Endothelial cell of umbilical vein (primary cell): ENCODE measurements around the gene CDR2L. TPM values are rescaled to one million over a fixed set of nuclear protein-coding genes. Genes with fewer than 3 reads are reported as not detected.

Source experiments
- BruUV-seq: library from RNA; stranded (reverse); fragments of 400-500 nt; replicated peaks from 2 replicates; lab custom pipeline; 2021; lab: Mats Ljungman, UMichigan
- CTCF ChIA-PET: fragments of 300-600, 350-600 bp; sonication (Branson Sonifier 250); formaldehyde crosslinking; loops from one replicate; lab custom pipeline; 2021; ENCODE audit warnings: antibody characterized with exemption, inconsistent platforms; lab: Charles Lee
- POLR2A ChIA-PET: fragments of 300-600, 350-600 bp; sonication (Branson Sonifier 250); formaldehyde crosslinking; loops from one replicate; lab custom pipeline; 2021; ENCODE audit warnings: antibody characterized with exemption, inconsistent platforms; lab: Charles Lee
- DNase-seq: peaks from one replicate; pipeline ENCODE4 v3.0.0-alpha.2; 2011; ENCODE audit warnings: low read depth, low spot score
- FAIRE-seq: peaks from 2 replicates; lab custom pipeline; 2011; peaks lifted over from hg19 to GRCh38; lab: Jason Lieb, UNC
- H2AFZ ChIP-seq: 2 replicates; pipeline ENCODE4 v1.6.0; 2012; ENCODE audit warnings: low read depth, low read length, control low read depth, inconsistent platforms
- H3K27ac ChIP-seq: 2 replicates; pipeline ENCODE4 v1.5.1; 2011; ENCODE audit warnings: low read depth, mild to moderate bottlenecking, control low read depth, low read length, moderate library complexity; ENCODE audit not compliant: insufficient read depth
- H3K27me3 ChIP-seq, 2 experiments: 2 replicates each; pipeline versions ENCODE4 v1.6.0 to v1.6.1; 2011; ENCODE audit warnings: low read length in 2 of 2, mixed read lengths in 1 of 2; ENCODE audit not compliant: control insufficient read depth in 2 of 2, insufficient read depth in 2 of 2
- H3K36me3 ChIP-seq, 2 experiments: 2 replicates in 1 of 2; 3 replicates in 1 of 2; pipeline ENCODE4 v1.5.1; 2011; ENCODE audit warnings: low read length in 2 of 2, mild to moderate bottlenecking in 1 of 2, moderate library complexity in 1 of 2; ENCODE audit not compliant: control insufficient read depth in 2 of 2, insufficient read depth in 2 of 2; ENCODE audit errors: extremely low read depth in 1 of 2
- H3K4me1 ChIP-seq: 3 replicates; pipeline ENCODE4 v1.5.1; 2011; ENCODE audit warnings: mild to moderate bottlenecking, low read length; ENCODE audit not compliant: control insufficient read depth, insufficient read depth; ENCODE audit errors: extremely low read depth
- H3K4me2 ChIP-seq: 2 replicates; pipeline ENCODE4 v1.6.1; 2011; ENCODE audit warnings: low read length, control low read depth, mixed read lengths; ENCODE audit not compliant: insufficient read depth
- H3K4me3 ChIP-seq, 3 experiments: fragments of 200-600 bp in 1 of 3; sonication (generic), shearing (Covaris generic) in 1 of 3; replicated peaks in 1 of 3; 2 replicates each; pipeline ENCODE4 v1.5.1; 2011 to 2016; ENCODE audit warnings: control low read depth in 3 of 3, low read length in 3 of 3, mild to moderate bottlenecking in 2 of 3, inconsistent platforms in 1 of 3, low read depth in 1 of 3, moderate library complexity in 1 of 3; ENCODE audit not compliant: insufficient read depth in 1 of 3
- H3K79me2 ChIP-seq: 2 replicates; pipeline ENCODE4 v1.6.0; 2012; ENCODE audit warnings: low read length, inconsistent platforms; ENCODE audit not compliant: control insufficient read depth, insufficient read depth
- H3K9ac ChIP-seq: replicated peaks from 2 replicates; pipeline ENCODE3; 2011; ENCODE audit warnings: low read length, control low read depth; ENCODE audit not compliant: insufficient read depth; ENCODE audit errors: extremely low read depth
- H3K9me1 ChIP-seq: replicated peaks from 3 replicates; pipeline ENCODE4 v1.6.0; 2011; ENCODE audit warnings: mild to moderate bottlenecking, low read length; ENCODE audit not compliant: control insufficient read depth, insufficient read depth; ENCODE audit errors: extremely low read depth
- H3K9me3 ChIP-seq: replicated peaks from 2 replicates; pipeline ENCODE4 v1.5.1; 2012; ENCODE audit warnings: low read length, inconsistent platforms; ENCODE audit not compliant: control insufficient read depth, insufficient read depth
- H4K20me1 ChIP-seq: replicated peaks from 2 replicates; pipeline ENCODE3; 2011; ENCODE audit warnings: mild to moderate bottlenecking, low read length; ENCODE audit not compliant: control insufficient read depth, insufficient read depth; ENCODE audit errors: extremely low read depth
- CTCF ChIP-seq, 2 donors: IDR thresholded peaks; 1 replicate in 1 of 2; 2 replicates in 1 of 2; pipeline ENCODE4 v1.5.1; 2011; ENCODE audit warnings: low read length in 2 of 2, mild to moderate bottlenecking in 2 of 2, moderate library complexity in 2 of 2, control low read depth in 1 of 2, inconsistent platforms in 1 of 2, low read depth in 1 of 2; ENCODE audit not compliant: insufficient read depth in 1 of 2; ENCODE audit errors: extremely low read depth in 1 of 2
- EZH2 ChIP-seq: IDR thresholded peaks from 2 replicates; pipeline ENCODE4 v1.6.1; 2012; ENCODE audit warnings: borderline replicate concordance, low read depth, mild to moderate bottlenecking, moderate library complexity, low read length, inconsistent platforms; ENCODE audit not compliant: severe bottlenecking
- FOS ChIP-seq: IDR thresholded peaks from 2 replicates; pipeline ENCODE4 v1.6.1; 2011; ENCODE audit warnings: mild to moderate bottlenecking, low read length, moderate library complexity, borderline replicate concordance; ENCODE audit not compliant: insufficient read depth
- GATA2 ChIP-seq: IDR thresholded peaks from 2 replicates; pipeline ENCODE4 v1.7.0; 2011; ENCODE audit warnings: low read depth, mild to moderate bottlenecking, moderate library complexity, mixed read lengths, low read length; ENCODE audit not compliant: insufficient read length, insufficient read depth
- JUN ChIP-seq: IDR thresholded peaks from 2 replicates; pipeline ENCODE4 v1.6.1; 2011; ENCODE audit warnings: borderline replicate concordance, low read depth; ENCODE audit not compliant: insufficient read length, insufficient read depth
- MAX ChIP-seq: IDR thresholded peaks from 2 replicates; pipeline ENCODE4 v1.6.1; 2011; ENCODE audit not compliant: insufficient read depth, insufficient read length
- MYC ChIP-seq: IDR thresholded peaks from one replicate; pipeline ENCODE4 v1.6.1; 2011; ENCODE audit warnings: mild to moderate bottlenecking, low read depth, low read length
- POLR2A ChIP-seq: IDR thresholded peaks from 2 replicates; pipeline ENCODE4 v1.6.1; 2012; ENCODE audit warnings: low read depth, mild to moderate bottlenecking, control low read depth, low read length
- POLR2AphosphoS5 ChIP-seq: IDR thresholded peaks from 2 replicates; pipeline ENCODE4 v1.6.1; 2012; ENCODE audit warnings: low read depth, mild to moderate bottlenecking, control low read depth, low read length, moderate library complexity; ENCODE audit not compliant: insufficient read depth
- dilution Hi-C: fragments of 300-500 bp; cut with MboI; formaldehyde crosslinking; loops from one replicate; pipeline ENCODE4 v1.15.0; 2019; ENCODE audit warnings: low sequenced_read_pairs; ENCODE audit not compliant: extremely low pct_ligation_motif_present
- intact Hi-C: fragments of 100-400 bp; cut with micrococcal nuclease; formaldehyde crosslinking; loops from one replicate; pipeline ENCODE4 v1.10.0; 2022
- polyA plus RNA-seq, 4 experiments: library from polyadenylated mRNA; depleted of rRNA in 3 of 4; stranded (reverse) in 3 of 4; unstranded in 1 of 4; fragments of >200 nt; gene quantifications; 2 replicates each; pipeline versions ENCODE4 v1.2.1 to v1.2.3, GENCODE V29; 2011 to 2012; ENCODE audit warnings: missing spikeins in 1 of 4
- total RNA-seq: library from RNA; stranded (reverse); gene quantifications from 2 replicates; pipeline ENCODE4 v1.2.3, GENCODE V29; 2021

Gene CDR2L
- total and polyA plus RNA-seq, 2 donors (not counting 3 experiments of a cell fraction or from before 2014, with no cell fraction given): 22.2 to 34.9 TPM

GRCh38 chr17:74962622-74963394, 24.6 kb upstream of the CDR2L start:
- Histone ChIP-seq H3K4me2 (no peak overlapping the region), H3K9me3 (no peaks in the 10 kb centered on the region), H3K4me3 (no peak overlapping the region), H3K27ac (no peak overlapping the region), H3K79me2 (no peaks in the 10 kb centered on the region), H3K27me3 (no peaks in the 10 kb centered on the region), H3K36me3 (no peaks in the 10 kb centered on the region), H3K9me1 (no peaks in the 10 kb centered on the region), H3K4me1 (no peaks in the 10 kb centered on the region), H4K20me1 (no peaks in the 10 kb centered on the region), H2AFZ (no peak overlapping the region), H3K9ac (no peak overlapping the region)
- dilution Hi-C loops: no loop called here
- no peak for TF ChIP-seq MAX
- no TSS peak for BruUV-seq
- no peak for DNase-seq
- POLR2A ChIA-PET: interaction anchor here (1.7 kb wide), 1 partner anchor 26 kb away, joined by 6 read pairs; no protein-coding TSS in a partner anchor
- intact Hi-C loops: no loop called here
- no peak for FAIRE-seq
- CTCF ChIA-PET: interaction anchor here (0.6 to 4.8 kb wide), 29 partner anchors 9 to 621 kb away, joined by 3 to 134 read pairs (median 13); partner anchors contain the start of genes ATP5PD, CDR2L, HID1 and KCTD2

GRCh38 chr17:74963656-74964055, 23.8 kb upstream of the CDR2L start:
- TF ChIP-seq FOS (no peak), POLR2A (no peak), MYC (no peak), GATA2 (no peak), EZH2 (no peak), POLR2AphosphoS5 (no peak), CTCF (IDR thresholded peaks at IDR 0.05; ENCODE audit: extremely low read depth in 1 of 2, insufficient read depth in 1 of 2, low read depth in 1 of 2, low read length in 2 of 2) (no peak), JUN (no peak), MAX (no peak)
- POLR2A ChIA-PET: no interaction called here
- CTCF ChIA-PET: interaction anchor here (0.6 to 4.8 kb wide), 11 partner anchors 8 to 238 kb away, joined by 3 to 134 read pairs (median 3); partner anchors contain the start of genes CDR2L, HID1, MRPL58 and OTOP2

More at GRCh38 chr17:74963656-74964055, 23.8 kb upstream of the CDR2L start:
- Histone ChIP-seq H3K27ac (no peak overlapping the region), H3K27me3 (no peaks in the 10 kb centered on the region), H3K4me1 (no peaks in the 10 kb centered on the region), H4K20me1 (no peaks in the 10 kb centered on the region), H3K36me3 (no peaks in the 10 kb centered on the region), H3K9ac (no peak overlapping the region), H3K4me3 (no peak overlapping the region), H2AFZ (no peak overlapping the region), H3K9me3 (no peaks in the 10 kb centered on the region), H3K9me1 (no peaks in the 10 kb centered on the region), H3K4me2 (no peak overlapping the region), H3K79me2 (no peaks in the 10 kb centered on the region)
- BruUV-seq: no TSS peak
- dilution Hi-C loops: no loop called here
- FAIRE-seq: no peak
- intact Hi-C loops: no loop called here
- DNase-seq: no peak
